Measurements from ENCODE around the gene NOTCH4. TPM values are rescaled to one million over a fixed set of nuclear protein-coding genes. Genes with fewer than 3 reads are reported as not detected.

NOTCH4 gene
- total RNA-seq, 2 experiments from 2014 or later: 1.2 to 1.3 TPM

GRCh38 chr6:32148289-32149091 lies 75.4 kb downstream of the NOTCH4 start:
- DNase-seq: peak; percentile 87
- ChIA-PET POLR2A (no interaction called here), CTCF (interaction anchor here (0.6 to 3.7 kb wide), 9 partner anchors 10 to 746 kb away, joined by 3 to 21 read pairs (median 4); partner anchors contain the start of genes ATF6B and TAP2)
- H3K36me3 Mint-ChIP-seq (ENCODE audit: low read depth): peaks cover 3% of the 10 kb centered on the region
- ATAC-seq: peak; percentile 89
- H3K27me3 Mint-ChIP-seq: peaks cover 23% of the 10 kb centered on the region
- H3K27ac Mint-ChIP-seq: peak overlapping the region; percentile 63
- intact Hi-C loops (cut with micrococcal nuclease): no loop called here
- TF ChIP-seq, protein P1, sequence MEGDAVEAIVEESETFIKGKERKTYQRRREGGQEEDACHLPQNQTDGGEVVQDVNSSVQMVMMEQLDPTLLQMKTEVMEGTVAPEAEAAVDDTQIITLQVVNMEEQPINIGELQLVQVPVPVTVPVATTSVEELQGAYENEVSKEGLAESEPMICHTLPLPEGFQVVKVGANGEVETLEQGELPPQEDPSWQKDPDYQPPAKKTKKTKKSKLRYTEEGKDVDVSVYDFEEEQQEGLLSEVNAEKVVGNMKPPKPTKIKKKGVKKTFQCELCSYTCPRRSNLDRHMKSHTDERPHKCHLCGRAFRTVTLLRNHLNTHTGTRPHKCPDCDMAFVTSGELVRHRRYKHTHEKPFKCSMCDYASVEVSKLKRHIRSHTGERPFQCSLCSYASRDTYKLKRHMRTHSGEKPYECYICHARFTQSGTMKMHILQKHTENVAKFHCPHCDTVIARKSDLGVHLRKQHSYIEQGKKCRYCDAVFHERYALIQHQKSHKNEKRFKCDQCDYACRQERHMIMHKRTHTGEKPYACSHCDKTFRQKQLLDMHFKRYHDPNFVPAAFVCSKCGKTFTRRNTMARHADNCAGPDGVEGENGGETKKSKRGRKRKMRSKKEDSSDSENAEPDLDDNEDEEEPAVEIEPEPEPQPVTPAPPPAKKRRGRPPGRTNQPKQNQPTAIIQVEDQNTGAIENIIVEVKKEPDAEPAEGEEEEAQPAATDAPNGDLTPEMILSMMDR (IDR thresholded peaks at IDR 0.05): peak; percentile 57
- H3K9me3 Mint-ChIP-seq: no peaks in the 10 kb centered on the region
- H3K4me1 Mint-ChIP-seq (ENCODE audit: low read depth): peaks cover 44% of the 10 kb centered on the region
- peak overlapping the region; percentile 78 for H3K4me3 Mint-ChIP-seq

- Mint-ChIP-seq H3K9me3 (no peaks in the 10 kb centered on the region), H3K36me3 (ENCODE audit: low read depth) (peaks cover 3% of the 10 kb centered on the region), H3K27me3 (peaks cover 23% of the 10 kb centered on the region), H3K27ac (no peak overlapping the region), H3K4me1 (ENCODE audit: low read depth) (peaks cover 35% of the 10 kb centered on the region), H3K4me3 (peak overlapping the region; percentile 78)
- ChIA-PET POLR2A (no interaction called here), CTCF (interaction anchor here (0.6 to 3.7 kb wide), 6 partner anchors 18 to 747 kb away, joined by 3 to 21 read pairs (median 4); partner anchors contain the start of genes ATF6B and TAP2)
- ATAC-seq (no peak), DNase-seq (no peak)
- TF ChIP-seq, protein P1 (IDR thresholded peaks at IDR 0.05): no peak
- intact Hi-C loops (cut with micrococcal nuclease): no loop called here
Observed at GRCh38 chr6:32147401-32148132, 76.3 kb downstream of the NOTCH4 start.

DNA sequence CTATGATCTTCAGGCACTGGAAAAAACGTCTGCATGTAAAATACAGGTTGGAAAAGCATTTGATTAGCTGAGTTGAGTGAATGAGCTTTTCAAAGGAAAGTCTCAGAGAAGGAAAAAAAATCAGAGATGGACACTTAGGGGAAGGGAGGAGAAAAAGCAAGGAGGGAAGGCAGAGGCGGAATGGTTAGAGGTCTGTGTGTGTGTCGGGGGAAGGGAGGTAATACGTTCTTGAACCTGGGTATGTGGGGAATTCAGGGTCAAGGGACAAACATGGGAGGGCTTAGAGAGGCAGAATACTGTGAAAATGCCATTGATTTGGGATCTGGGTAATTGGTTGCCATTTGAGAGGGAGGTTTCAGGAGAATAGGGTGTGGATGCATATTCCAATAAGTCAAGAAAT lies 77.2 kb downstream of the NOTCH4 start:
- ATAC-seq (no peak), DNase-seq (no peak)
- Mint-ChIP-seq H3K4me1 (ENCODE audit: low read depth) (peaks cover 28% of the 10 kb centered on the region), H3K9me3 (no peaks in the 10 kb centered on the region), H3K4me3 (no peak overlapping the region), H3K36me3 (ENCODE audit: low read depth) (peaks cover 3% of the 10 kb centered on the region), H3K27me3 (peaks cover 23% of the 10 kb centered on the region), H3K27ac (no peak overlapping the region)
- TF ChIP-seq, protein P1 (IDR thresholded peaks at IDR 0.05): no peak
- ChIA-PET CTCF (interaction anchor here (3.7 kb wide), 1 partner anchor 28 kb away, joined by 21 read pairs; no protein-coding TSS in a partner anchor), POLR2A (interaction anchor here (1.0 kb wide), 1 partner anchor 22 kb away, joined by 4 read pairs; no protein-coding TSS in a partner anchor)
- intact Hi-C loops (cut with micrococcal nuclease): no loop called here

DNA sequence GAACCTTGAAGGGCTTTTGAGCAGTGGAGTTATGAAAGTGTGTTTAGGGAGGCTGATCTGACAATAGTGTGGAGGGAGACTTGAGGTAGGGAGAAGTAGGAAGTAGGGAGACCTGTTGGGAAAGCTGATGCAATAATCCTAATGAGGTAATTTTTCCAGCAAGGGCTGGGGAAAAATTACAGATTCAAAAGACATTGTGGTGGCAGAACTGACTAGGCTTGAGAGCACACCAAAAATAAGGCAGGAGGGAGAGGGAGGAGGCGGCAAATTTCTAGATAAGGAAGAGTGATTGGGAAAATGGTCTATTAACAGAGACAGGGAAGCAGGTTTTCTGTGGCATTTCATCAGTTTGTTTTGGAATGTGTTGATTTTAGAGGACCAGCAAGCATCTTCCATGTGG lies 77.6 kb downstream of the NOTCH4 start:
- ChIA-PET CTCF (interaction anchor here (3.7 kb wide), 1 partner anchor 28 kb away, joined by 21 read pairs; no protein-coding TSS in a partner anchor), POLR2A (interaction anchor here (1.0 kb wide), 1 partner anchor 21 kb away, joined by 4 read pairs; no protein-coding TSS in a partner anchor)
- Mint-ChIP-seq H3K27me3 (peaks cover 23% of the 10 kb centered on the region), H3K27ac (no peak overlapping the region), H3K36me3 (ENCODE audit: low read depth) (peaks cover 3% of the 10 kb centered on the region), H3K4me1 (ENCODE audit: low read depth) (peaks cover 27% of the 10 kb centered on the region), H3K9me3 (no peaks in the 10 kb centered on the region), H3K4me3 (no peak overlapping the region)
- DNase-seq (no peak), ATAC-seq (no peak)
- intact Hi-C loops (cut with micrococcal nuclease): no loop called here
- TF ChIP-seq, protein P1 (IDR thresholded peaks at IDR 0.05): no peak

Small RNA genes lying within 50 kb of the gene (microRNA-seq; reads per million reads assigned to microRNA genes)
- gene MIR6721 (ENCODE audit: borderline microRNAs expressed, borderline replicate concordance) (2.1 reads per million), gene MIR6833 (ENCODE audit: borderline microRNAs expressed, borderline replicate concordance) (not detected)

Other genes starting within 250 kb of the NOTCH4 start
- 1 to 10 TPM; 2.8 to 3.2 TPM for gene C4A, start 242.0 kb downstream of the NOTCH4 start, total RNA-seq
- gene C4B, start 209.3 kb downstream of the NOTCH4 start, total RNA-seq: 1 to 10 TPM; 2.7 to 3.3 TPM
- under 1 TPM; 0.16 to 0.27 TPM for gene CYP21A2, start 185.7 kb downstream of the NOTCH4 start, total RNA-seq
- gene TNXB, start 114.7 kb downstream of the NOTCH4 start, total RNA-seq: 1 to 10 TPM; 1.8 to 3.7 TPM
- 10 to 100 TPM; 54.1 to 55.2 TPM for gene ATF6B, start 95.8 kb downstream of the NOTCH4 start, total RNA-seq
- gene FKBPL, start 93.8 kb downstream of the NOTCH4 start, total RNA-seq: 1 to 10 TPM; 5.3 to 5.8 TPM
- 1 to 10 TPM; 1.1 to 1.6 TPM for gene PRRT1, start 72.1 kb downstream of the NOTCH4 start, total RNA-seq
- gene PPT2, start 69.9 kb downstream of the NOTCH4 start, total RNA-seq: 10 to 100 TPM; 14.4 to 21.7 TPM
- 10 to 100 TPM; 13.3 to 14.0 TPM for gene EGFL8, start 59.5 kb downstream of the NOTCH4 start, total RNA-seq
- gene AGPAT1, start 48.0 kb downstream of the NOTCH4 start, total RNA-seq: 10 to 100 TPM; 24.6 to 28.7 TPM
- 10 to 100 TPM; 55.4 to 57.9 TPM for gene RNF5, start 45.7 kb downstream of the NOTCH4 start, total RNA-seq
- gene AGER, start 39.8 kb downstream of the NOTCH4 start, total RNA-seq: 10 to 100 TPM; 15.5 to 16.4 TPM
- gene PBX2, start 33.9 kb downstream of the NOTCH4 start, total RNA-seq: 10 to 100 TPM; 59.6 to 64.2 TPM
- 10 to 100 TPM; 67.8 to 68.7 TPM for gene GPSM3, start 31.4 kb downstream of the NOTCH4 start, total RNA-seq
- gene TSBP1, start 147.8 kb upstream of the NOTCH4 start, total RNA-seq: not detected
- not detected for gene BTNL2, start 183.1 kb upstream of the NOTCH4 start, total RNA-seq
- gene HLA-DRA, start 215.8 kb upstream of the NOTCH4 start, total RNA-seq: 1 to 10 TPM; 8.6 to 9.2 TPM